Amniotic epithelial cell (primary cell): ENCODE data around the gene KLF17.
A peak's percentile ranks its signal among the peaks of the same experiment; 100 is the strongest.
"Not testable (repeated sequence)": the region's sequence is repeated elsewhere in the genome, so short reads cannot be mapped to it uniquely, and the experiment has no call there.

Experiments used
- DNase-seq: peaks from one replicate; pipeline ENCODE4 v3.0.0-alpha.2; 2010; ENCODE audit warnings: low read depth

The KLF17 gene

DNA sequence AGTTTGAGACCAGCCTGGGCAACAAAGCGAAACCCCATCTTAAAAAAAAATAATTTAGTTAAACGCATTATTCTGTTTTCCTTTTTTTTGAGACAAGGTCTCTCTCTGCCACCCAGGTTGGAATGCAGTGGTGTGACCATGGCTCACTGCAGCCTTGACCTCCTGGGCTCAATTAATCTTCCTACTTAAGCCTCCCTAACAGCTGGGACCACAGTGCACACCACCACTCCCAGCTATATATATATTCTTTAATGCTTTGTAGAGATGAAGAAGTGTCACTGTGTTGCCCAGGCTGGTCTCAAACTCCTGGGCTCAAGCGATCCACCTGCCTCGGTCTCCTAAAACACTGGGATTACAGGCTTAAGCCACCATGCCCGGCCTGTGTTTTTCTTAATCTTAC lies 7.7 kb upstream of the KLF17 start:
- DNase-seq = no peak

DNA sequence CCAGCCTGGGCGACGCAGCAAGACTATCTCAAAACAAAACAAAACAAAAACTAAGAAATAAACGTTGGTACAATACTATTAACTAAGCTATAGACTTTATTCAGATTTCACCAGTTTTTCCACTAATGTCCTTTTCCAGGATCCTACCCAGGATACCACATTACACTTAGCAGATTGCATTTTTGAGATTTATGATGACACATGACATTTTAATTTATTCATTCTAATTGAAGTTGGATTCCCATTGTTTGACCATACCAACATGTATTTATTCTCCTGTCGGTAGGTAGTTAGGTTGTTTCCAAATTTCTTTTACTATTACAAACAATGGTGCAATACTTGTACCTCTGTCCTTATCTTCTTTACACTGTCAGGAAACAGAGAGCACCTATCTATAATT lies 6.8 kb upstream of the KLF17 start:
- DNase-seq = no peak

GRCh38 chr1:44112486-44112885 lies 6.1 kb upstream of the KLF17 start:
- DNase-seq = peak; percentile 53

DNA sequence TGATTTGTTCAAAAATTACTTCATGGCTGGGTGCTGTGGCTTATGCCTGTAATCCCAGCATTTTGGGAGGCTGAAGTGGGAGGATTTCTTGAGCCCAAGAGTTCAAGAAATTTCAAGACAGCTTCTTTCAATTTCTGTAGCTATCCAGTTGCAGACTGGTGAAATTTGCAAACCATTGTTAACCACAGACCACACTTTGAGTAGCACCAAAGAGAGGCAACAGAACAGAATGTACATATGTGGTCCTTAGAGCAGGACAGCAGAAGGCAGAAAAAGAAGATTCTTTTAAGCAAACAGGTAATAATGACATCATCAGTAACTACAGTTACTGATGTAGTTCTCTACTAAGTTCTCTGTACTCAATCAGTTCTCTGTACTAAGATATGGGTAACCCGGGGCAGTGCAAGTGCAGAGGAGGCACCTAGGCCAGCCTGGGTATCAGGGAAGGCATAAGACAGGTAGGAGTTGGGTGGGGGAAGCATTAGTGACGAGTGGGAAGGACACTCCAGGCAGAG lies 5.5 kb upstream of the KLF17 start:
- DNase-seq = peak; percentile 60

DNA sequence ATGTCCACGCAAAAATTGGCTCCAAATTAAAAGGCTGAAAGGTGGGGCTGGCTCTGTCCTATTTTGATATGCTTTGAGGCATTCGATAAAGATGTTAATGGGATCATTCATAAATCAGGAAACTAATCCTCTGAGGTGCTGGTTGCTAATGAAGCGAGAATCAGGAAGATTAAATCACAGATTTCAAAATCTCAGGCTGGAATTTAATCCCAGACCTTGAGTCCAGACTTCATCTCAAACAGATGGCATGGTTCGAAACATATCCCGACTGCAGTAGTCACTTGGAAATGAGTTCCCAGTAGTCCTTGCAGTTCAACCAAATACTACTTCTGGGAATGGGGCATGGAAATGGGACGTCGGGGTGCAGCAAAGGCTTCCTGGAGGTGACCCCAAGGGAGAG lies 4.5 kb upstream of the KLF17 start:
- DNase-seq = no peak

GRCh38 chr1:44117272-44117671 lies 1.3 kb upstream of the KLF17 start:
- DNase-seq = not testable (repeated sequence)

GRCh38 chr1:44119525-44119924 lies 904 bp downstream of the KLF17 start:
- no peak for DNase-seq

GRCh38 chr1:44120398-44120949 lies 1.9 kb downstream of the KLF17 start:
- no peak for DNase-seq

DNA sequence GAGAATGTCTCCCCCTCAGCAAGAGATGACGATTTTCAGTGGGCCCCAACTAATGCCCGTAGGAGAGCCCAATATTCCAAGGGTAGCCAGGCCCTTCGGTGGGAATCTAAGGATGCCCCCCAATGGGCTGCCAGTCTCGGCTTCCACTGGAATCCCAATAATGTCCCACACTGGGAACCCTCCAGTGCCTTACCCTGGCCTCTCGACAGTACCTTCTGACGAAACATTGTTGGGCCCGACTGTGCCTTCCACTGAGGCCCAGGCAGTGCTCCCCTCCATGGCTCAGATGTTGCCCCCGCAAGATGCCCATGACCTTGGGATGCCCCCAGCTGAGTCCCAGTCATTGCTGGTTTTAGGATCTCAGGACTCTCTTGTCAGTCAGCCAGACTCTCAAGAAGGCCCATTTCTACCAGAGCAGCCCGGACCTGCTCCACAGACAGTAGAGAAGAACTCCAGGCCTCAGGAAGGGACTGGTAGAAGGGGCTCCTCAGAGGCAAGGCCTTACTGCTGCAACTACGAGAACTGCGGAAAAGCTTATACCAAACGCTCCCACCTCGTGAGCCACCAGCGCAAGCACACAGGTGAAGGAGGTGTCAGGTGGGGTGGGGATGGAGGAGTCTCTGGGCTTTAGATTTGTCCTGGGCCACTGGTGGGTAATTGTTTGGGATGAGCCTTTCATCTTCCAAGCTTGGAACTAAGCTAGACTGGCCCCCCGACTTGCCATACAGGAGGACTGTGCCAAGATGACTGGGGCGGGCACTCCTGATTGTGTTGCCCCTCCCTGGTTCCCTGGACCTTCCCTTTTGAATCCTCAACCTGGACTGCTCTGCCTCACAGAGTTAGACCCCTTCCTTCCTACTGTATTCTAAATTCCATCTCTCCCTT lies 11.2 kb downstream of the KLF17 start:
- DNase-seq = no peak

DNA sequence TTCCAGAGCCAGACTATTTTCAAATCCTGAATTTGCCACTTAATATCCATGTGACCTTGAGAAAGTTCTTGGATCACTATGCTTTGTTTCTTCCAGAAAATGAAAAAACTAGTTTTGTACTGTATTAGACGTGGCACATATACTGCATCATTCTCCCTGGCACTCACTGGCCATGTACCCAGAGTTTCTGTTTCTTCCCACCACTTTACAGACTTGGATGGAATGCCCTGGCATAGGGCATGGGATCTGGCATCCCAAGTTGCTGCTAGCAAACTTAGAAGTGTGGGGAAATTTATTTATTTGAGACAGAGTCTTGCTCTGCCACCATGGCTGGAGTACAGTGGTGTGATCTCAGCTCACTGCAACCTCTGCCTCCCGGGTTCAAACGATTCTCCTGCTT lies 12.8 kb downstream of the KLF17 start:
- no peak for DNase-seq

GRCh38 chr1:44134071-44134920 lies 15.7 kb downstream of the KLF17 start:
- no peak for DNase-seq

DNA sequence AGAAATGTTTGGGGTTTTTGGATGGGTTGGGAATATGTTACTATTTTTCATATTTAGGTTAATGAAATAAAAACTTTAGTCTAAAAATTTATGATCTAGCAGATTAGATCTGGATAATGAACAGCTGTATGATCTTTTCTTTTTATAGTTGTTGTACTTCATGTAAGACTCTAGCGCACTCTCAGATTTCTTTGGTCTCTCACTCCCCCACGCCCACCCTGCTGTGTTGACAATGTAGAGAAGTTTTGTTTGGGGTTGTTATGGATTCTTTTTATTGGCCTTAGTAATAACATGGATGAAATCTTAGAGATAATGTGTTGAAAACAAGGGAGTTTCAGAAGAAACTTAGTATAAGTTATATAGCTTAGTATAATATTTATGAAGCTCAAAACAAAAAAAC lies 17.3 kb downstream of the KLF17 start:
- no peak for DNase-seq

DNA sequence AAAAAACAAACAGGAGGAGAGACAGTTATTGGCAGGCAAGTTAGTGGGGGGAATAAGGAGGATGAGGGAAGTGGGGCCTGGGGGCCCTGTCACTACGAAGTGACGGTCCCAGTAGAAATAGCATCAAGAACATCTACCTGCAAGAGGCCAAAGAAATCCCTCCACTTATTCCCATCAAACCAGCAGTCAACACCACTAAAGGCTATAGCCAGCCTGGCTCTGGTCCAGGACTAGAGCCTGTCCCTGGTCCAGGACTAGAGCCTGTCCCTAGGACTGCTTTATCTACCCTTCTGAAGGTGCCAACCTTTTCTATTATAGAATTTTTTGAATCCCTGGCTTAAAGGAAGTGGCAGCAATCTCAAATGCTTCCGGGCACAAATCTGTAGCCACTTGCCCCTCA lies 19.6 kb downstream of the KLF17 start:
- no peak for DNase-seq

GRCh38 chr1:44139565-44139964 lies 20.9 kb downstream of the KLF17 start:
- not testable (repeated sequence) for DNase-seq

GRCh38 chr1:44141531-44141930 lies 22.9 kb downstream of the KLF17 start, which contains the start of gene KLF18:
Gene KLF18 (minus strand): TSS chr1:44141631. CDS start chr1:44141631, 0 bp downstream.
- no peak for DNase-seq

- DNase-seq = peak; percentile 33
These were observed 26.5 kb downstream of the KLF17 start for GRCh38 chr1:44144962-44145756.

DNA sequence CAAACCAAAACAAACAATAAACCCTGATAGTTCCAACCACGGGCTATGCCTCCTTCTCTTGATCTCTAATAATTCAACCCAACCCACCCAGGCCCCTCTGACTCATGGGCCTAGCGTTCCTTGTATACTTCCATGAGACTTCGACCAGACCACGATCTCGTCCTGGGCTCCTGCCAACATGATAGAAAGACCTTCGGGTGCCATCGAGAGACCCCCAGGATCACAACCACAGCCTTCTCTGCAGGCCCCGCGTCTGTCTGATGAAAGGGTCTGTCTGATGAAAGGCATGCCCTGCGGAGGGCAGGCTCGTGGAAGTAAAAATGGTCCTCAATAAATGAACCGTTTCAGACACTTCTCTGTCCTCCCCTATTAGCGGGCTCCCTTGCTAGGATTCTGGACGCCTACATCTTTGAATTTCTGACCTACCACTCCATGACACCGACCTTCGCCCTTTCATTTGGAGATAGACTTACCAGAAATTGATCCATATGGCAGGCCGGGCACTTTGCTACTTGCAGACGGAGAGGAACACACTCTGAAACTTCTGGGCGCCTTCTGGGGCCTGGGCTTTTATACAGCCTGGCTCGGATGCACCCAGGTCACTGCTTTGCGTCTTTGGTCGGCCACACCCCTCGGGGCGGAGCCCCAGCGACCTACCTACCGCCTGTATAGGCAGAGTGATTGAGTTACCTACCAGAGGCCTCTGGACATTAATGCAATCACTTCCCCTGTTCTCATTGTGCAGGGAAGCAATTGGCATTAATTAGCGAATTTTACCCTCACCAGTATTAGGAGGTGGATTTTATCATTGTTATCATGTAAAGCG lies 28.1 kb downstream of the KLF17 start:
- no peak for DNase-seq

DNA sequence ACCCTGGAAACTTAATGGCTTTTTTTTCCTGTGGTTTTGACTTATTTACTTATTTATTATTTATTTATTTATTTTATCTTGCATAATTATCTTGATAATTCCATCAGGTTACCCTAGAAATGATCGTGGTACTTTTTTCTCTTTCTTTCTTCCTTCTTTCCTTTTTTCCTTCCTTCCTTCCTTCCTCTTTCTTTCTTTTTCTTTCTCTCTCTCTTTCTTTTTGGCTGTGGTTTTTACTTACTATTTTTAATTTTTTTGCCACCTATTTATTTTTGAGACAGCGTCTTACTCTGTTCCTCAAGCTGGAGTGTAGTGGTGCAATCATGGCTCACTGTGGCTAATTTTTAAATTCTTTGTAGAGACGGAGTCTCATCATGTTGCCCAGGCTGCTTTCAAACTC lies 29.0 kb downstream of the KLF17 start:
- DNase-seq = no peak

DNA sequence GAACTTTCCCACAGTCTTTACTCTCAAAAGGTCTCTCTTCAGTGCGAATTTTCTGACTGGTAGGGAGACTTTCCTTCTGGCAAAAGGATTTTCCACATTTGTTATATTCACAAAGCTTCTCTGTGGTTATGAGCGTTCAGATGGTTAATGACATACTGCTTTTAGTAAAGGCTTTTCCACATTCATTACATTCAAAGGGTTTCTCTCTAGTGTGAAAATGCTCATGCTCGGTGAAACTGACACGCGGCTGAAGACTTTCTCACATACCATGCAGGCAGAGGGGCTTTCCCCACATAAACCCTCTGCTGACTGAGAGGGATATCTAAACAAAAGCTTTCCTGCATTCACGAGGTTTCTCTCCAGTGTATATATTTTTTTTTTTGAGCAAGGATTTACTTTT lies 32.7 kb downstream of the KLF17 start:
- no peak for DNase-seq

DNA sequence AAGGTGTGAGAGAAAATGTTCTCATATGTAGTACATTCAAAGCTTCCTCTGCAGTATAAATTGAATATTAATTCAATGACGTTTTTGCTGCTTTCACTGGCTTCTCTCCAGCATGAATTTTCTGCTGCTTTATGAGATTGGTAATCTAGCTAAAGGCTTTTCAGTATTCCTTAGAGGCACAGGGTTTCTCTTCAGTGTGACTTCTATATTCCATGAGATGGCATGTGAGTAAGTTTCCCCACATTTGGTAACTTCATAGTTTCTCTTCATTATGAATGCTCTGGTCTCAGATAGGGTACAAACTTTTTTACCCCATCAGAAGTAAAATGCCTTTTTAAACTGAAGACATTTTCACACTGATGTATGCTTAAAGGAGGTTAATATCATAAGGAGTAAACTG lies 33.2 kb downstream of the KLF17 start:
- no peak for DNase-seq

GRCh38 chr1:44152692-44153091 lies 34.1 kb downstream of the KLF17 start:
- no peak for DNase-seq
